ENCODE results near the gene SLC7A5.
"Not testable (repeated sequence)": the region's sequence is repeated elsewhere in the genome, so short reads cannot be mapped to it uniquely, and the experiment has no call there.

GRCh38 chr16:87888346-87888745 lies 19.0 kb upstream of the SLC7A5 start:
- not testable (repeated sequence) for TF ChIP-seq CTCF, POLR2A (IDR thresholded peaks at IDR 0.05)
